SW 1271 (cell line): ENCODE measurements around the gene RER1.

Source experiments
- DNase-seq, 2 experiments: peaks; one replicate each; lab custom pipeline; 2025; lab: John Stamatoyannopoulos, UW

The RER1 gene

GRCh38 chr1:2445823-2446215, 54.2 kb downstream of the RER1 start:
- DNase-seq = no peak

- no peak for DNase-seq
These were observed 54.8 kb downstream of the RER1 start for GRCh38 chr1:2446394-2446793.

- no peak for DNase-seq
These were observed 55.2 kb downstream of the RER1 start for GRCh38 chr1:2446861-2447260.

GRCh38 chr1:2447276-2448097, 55.8 kb downstream of the RER1 start:
- DNase-seq = no peak

GRCh38 chr1:2448098-2448445, 56.4 kb downstream of the RER1 start:
- no peak for DNase-seq

- no peak for DNase-seq
These were observed 58.2 kb downstream of the RER1 start for GRCh38 chr1:2449636-2450454.

GRCh38 chr1:2451741-2452140, 60.1 kb downstream of the RER1 start:
- peak; percentile 61 to 62 for DNase-seq

- DNase-seq = no peak
These were observed 60.7 kb downstream of the RER1 start for GRCh38 chr1:2452201-2452931.

GRCh38 chr1:2452932-2453315, 61.3 kb downstream of the RER1 start:
- no peak for DNase-seq

- no peak for DNase-seq
These were observed 62.6 kb downstream of the RER1 start for GRCh38 chr1:2454227-2454626.
